Measurements from ENCODE around the gene MAP3K7.
"Not testable (repeated sequence)": the region's sequence is repeated elsewhere in the genome, so short reads cannot be mapped to it uniquely, and the experiment has no call there.

The MAP3K7 gene

GRCh38 chr6:90595854-90596253 is 9.0 kb upstream of the MAP3K7 start:
- H3K9me3 Mint-ChIP-seq = no peaks in the 10 kb centered on the region
- H3K4me1 Mint-ChIP-seq = no peaks in the 10 kb centered on the region
- ATAC-seq (ENCODE audit: low read depth) = no peak
- no peak overlapping the region for H3K4me3 Mint-ChIP-seq
- no peak overlapping the region for H3K27ac Mint-ChIP-seq
- no peaks in the 10 kb centered on the region for H3K36me3 Mint-ChIP-seq
- peaks cover 19% of the 10 kb centered on the region for H3K27me3 Mint-ChIP-seq
- DNase-seq (ENCODE audit: low spot score in 2 of 2) = no peak

GRCh38 chr6:90586546-90586835 is 381 bp downstream of the MAP3K7 start:
- Mint-ChIP-seq H3K4me1 (peaks cover 24% of the 10 kb centered on the region), H3K27ac (peak overlapping the region; percentile 100), H3K9me3 (no peaks in the 10 kb centered on the region), H3K27me3 (peaks cover 3% of the 10 kb centered on the region), H3K36me3 (no peaks in the 10 kb centered on the region), H3K4me3 (peak overlapping the region; percentile 95)
- ATAC-seq (ENCODE audit: low read depth) = peak; percentile 18
- DNase-seq (ENCODE audit: low spot score in 2 of 2) = no peak

- Mint-ChIP-seq H3K27ac (no peak overlapping the region), H3K4me1 (peaks cover 24% of the 10 kb centered on the region), H3K36me3 (no peaks in the 10 kb centered on the region), H3K4me3 (no peak overlapping the region), H3K9me3 (no peaks in the 10 kb centered on the region), H3K27me3 (peaks cover 1% of the 10 kb centered on the region)
- DNase-seq (ENCODE audit: low spot score in 2 of 2) (no peak), ATAC-seq (ENCODE audit: low read depth) (no peak)
Observed at GRCh38 chr6:90584636-90585255, 2.1 kb downstream of the MAP3K7 start.

GRCh38 chr6:90583836-90584481 is 2.9 kb downstream of the MAP3K7 start:
- no peaks in the 10 kb centered on the region for H3K27me3 Mint-ChIP-seq
- ATAC-seq (ENCODE audit: low read depth) = no peak
- H3K27ac Mint-ChIP-seq = no peak overlapping the region
- no peaks in the 10 kb centered on the region for H3K9me3 Mint-ChIP-seq
- H3K4me3 Mint-ChIP-seq = no peak overlapping the region
- H3K4me1 Mint-ChIP-seq = peaks cover 24% of the 10 kb centered on the region
- H3K36me3 Mint-ChIP-seq = no peaks in the 10 kb centered on the region
- no peak for DNase-seq (ENCODE audit: low spot score in 2 of 2)

GRCh38 chr6:90583179-90583835 is 3.6 kb downstream of the MAP3K7 start:
- no peak overlapping the region for H3K27ac Mint-ChIP-seq
- ATAC-seq (ENCODE audit: low read depth) (no peak), DNase-seq (ENCODE audit: low spot score in 2 of 2) (no peak)
- H3K27me3 Mint-ChIP-seq = no peaks in the 10 kb centered on the region
- H3K9me3 Mint-ChIP-seq = no peaks in the 10 kb centered on the region
- H3K36me3 Mint-ChIP-seq = no peaks in the 10 kb centered on the region
- no peak overlapping the region for H3K4me3 Mint-ChIP-seq
- H3K4me1 Mint-ChIP-seq = peaks cover 24% of the 10 kb centered on the region

GRCh38 chr6:90581146-90581545 is 5.7 kb downstream of the MAP3K7 start:
- ATAC-seq (ENCODE audit: low read depth) (no peak), DNase-seq (ENCODE audit: low spot score in 2 of 2) (no peak)
- Mint-ChIP-seq H3K4me1 (peaks cover 20% of the 10 kb centered on the region), H3K36me3 (no peaks in the 10 kb centered on the region), H3K27ac (no peak overlapping the region), H3K4me3 (no peak overlapping the region), H3K27me3 (no peaks in the 10 kb centered on the region), H3K9me3 (no peaks in the 10 kb centered on the region)

- Mint-ChIP-seq H3K27ac (no peak overlapping the region), H3K27me3 (no peaks in the 10 kb centered on the region), H3K4me1 (peaks cover 12% of the 10 kb centered on the region), H3K4me3 (no peak overlapping the region), H3K9me3 (no peaks in the 10 kb centered on the region), H3K36me3 (no peaks in the 10 kb centered on the region)
- ATAC-seq (ENCODE audit: low read depth) (no peak), DNase-seq (ENCODE audit: low spot score in 2 of 2) (no peak)
Observed at GRCh38 chr6:90578894-90579549, 7.8 kb downstream of the MAP3K7 start.

- Mint-ChIP-seq H3K4me1 (peaks cover 8% of the 10 kb centered on the region), H3K9me3 (no peaks in the 10 kb centered on the region), H3K27me3 (no peaks in the 10 kb centered on the region), H3K27ac (no peak overlapping the region), H3K36me3 (peaks cover 2% of the 10 kb centered on the region), H3K4me3 (no peak overlapping the region)
- no peak for ATAC-seq (ENCODE audit: low read depth)
- no peak for DNase-seq (ENCODE audit: low spot score in 2 of 2)
Observed at GRCh38 chr6:90575267-90575666, 11.6 kb downstream of the MAP3K7 start.

GRCh38 chr6:90574610-90575009 is 12.3 kb downstream of the MAP3K7 start:
- H3K4me3 Mint-ChIP-seq = no peak overlapping the region
- H3K4me1 Mint-ChIP-seq = peaks cover 13% of the 10 kb centered on the region
- no peak overlapping the region for H3K27ac Mint-ChIP-seq
- no peaks in the 10 kb centered on the region for H3K9me3 Mint-ChIP-seq
- ATAC-seq (ENCODE audit: low read depth) (no peak), DNase-seq (ENCODE audit: low spot score in 2 of 2) (no peak)
- peaks cover 4% of the 10 kb centered on the region for H3K36me3 Mint-ChIP-seq
- H3K27me3 Mint-ChIP-seq = no peaks in the 10 kb centered on the region

GRCh38 chr6:90573624-90574023 is 13.2 kb downstream of the MAP3K7 start:
- Mint-ChIP-seq H3K9me3 (no peaks in the 10 kb centered on the region), H3K27me3 (no peaks in the 10 kb centered on the region), H3K27ac (no peak overlapping the region), H3K36me3 (peaks cover 8% of the 10 kb centered on the region), H3K4me1 (peaks cover 17% of the 10 kb centered on the region), H3K4me3 (no peak overlapping the region)
- ATAC-seq (ENCODE audit: low read depth) = no peak
- no peak for DNase-seq (ENCODE audit: low spot score in 2 of 2)

- Mint-ChIP-seq H3K4me3 (no peak overlapping the region), H3K9me3 (no peaks in the 10 kb centered on the region), H3K27ac (no peak overlapping the region), H3K27me3 (no peaks in the 10 kb centered on the region), H3K4me1 (peaks cover 17% of the 10 kb centered on the region), H3K36me3 (peaks cover 8% of the 10 kb centered on the region)
- DNase-seq (ENCODE audit: low spot score in 2 of 2) = no peak
- ATAC-seq (ENCODE audit: low read depth) = no peak
Observed at GRCh38 chr6:90572856-90573255, 14.0 kb downstream of the MAP3K7 start.

- peaks cover 35% of the 10 kb centered on the region for H3K36me3 Mint-ChIP-seq
- DNase-seq (ENCODE audit: low spot score in 2 of 2) = no peak
Observed at GRCh38 chr6:90569223-90569622, 17.6 kb downstream of the MAP3K7 start.

GRCh38 chr6:90567682-90568081 is 19.2 kb downstream of the MAP3K7 start:
- not testable (repeated sequence) for H3K4me3 Mint-ChIP-seq; H3K27ac Mint-ChIP-seq; H3K27me3 Mint-ChIP-seq; DNase-seq (ENCODE audit: low spot score in 2 of 2); ATAC-seq (ENCODE audit: low read depth); H3K9me3 Mint-ChIP-seq
- H3K4me1 Mint-ChIP-seq = peaks cover 35% of the 10 kb centered on the region
- H3K36me3 Mint-ChIP-seq = peaks cover 46% of the 10 kb centered on the region

More at GRCh38 chr6:90569223-90569622, 17.6 kb downstream of the MAP3K7 start:
- Mint-ChIP-seq H3K27me3 (no peaks in the 10 kb centered on the region), H3K9me3 (no peaks in the 10 kb centered on the region), H3K4me1 (peaks cover 27% of the 10 kb centered on the region), H3K27ac (peak overlapping the region; percentile 82), H3K4me3 (no peak overlapping the region)
- no peak for ATAC-seq (ENCODE audit: low read depth)

- H3K4me3 Mint-ChIP-seq; H3K9me3 Mint-ChIP-seq; ATAC-seq (ENCODE audit: low read depth); H3K27ac Mint-ChIP-seq; DNase-seq (ENCODE audit: low spot score in 2 of 2); H3K27me3 Mint-ChIP-seq: not testable (repeated sequence)
- Mint-ChIP-seq H3K36me3 (peaks cover 54% of the 10 kb centered on the region), H3K4me1 (peaks cover 21% of the 10 kb centered on the region)
Observed at GRCh38 chr6:90562341-90562740, 24.5 kb downstream of the MAP3K7 start.
